CD4-positive, alpha-beta T cell (primary cell): ENCODE data around the gene IFITM5. TPM values are rescaled to one million over a fixed set of nuclear protein-coding genes. Genes with fewer than 3 reads are reported as not detected.
"Not testable (repeated sequence)": the region's sequence is repeated elsewhere in the genome, so short reads cannot be mapped to it uniquely, and the experiment has no call there.

Source experiments
- ATAC-seq: fragments of 200-7000 bp; cut with Tn5 transposase; one replicate; pipeline ENCODE4 v1.10.0; 2022; ENCODE audit warnings: mild to moderate bottlenecking; ENCODE audit not compliant: poor library complexity
- CTCF ChIA-PET: fragments of 350-600 bp; sonication (Branson Sonifier 250); formaldehyde crosslinking; loops from one replicate; lab custom pipeline; 2021; ENCODE audit warnings: antibody characterized with exemption, inconsistent platforms; lab: Charles Lee
- POLR2A ChIA-PET: fragments of 350-600 bp; sonication (Branson Sonifier 250); formaldehyde crosslinking; loops from one replicate; lab custom pipeline; 2021; ENCODE audit warnings: antibody characterized with exemption, inconsistent platforms; lab: Charles Lee
- DNase-seq, 14 experiments: peaks; one replicate each; pipeline ENCODE4 v3.0.0-alpha.2; 2013 to 2020; ENCODE audit warnings: mixed read lengths in 2 of 14
- H3K27ac ChIP-seq, 2 donors: one replicate each; pipeline versions ENCODE4 v1.5.1 to v1.7.0; 2013; ENCODE audit warnings: low read length in 2 of 2, low read depth in 1 of 2, mild to moderate bottlenecking in 1 of 2
- H3K27me3 ChIP-seq, 2 experiments: 1 replicate in 1 of 2; 2 replicates in 1 of 2; pipeline versions ENCODE4 v1.6.1 to v1.7.0; 2013; ENCODE audit warnings: low read length in 2 of 2, control low read depth in 1 of 2, mild to moderate bottlenecking in 1 of 2, moderate library complexity in 1 of 2; ENCODE audit not compliant: insufficient read depth in 2 of 2, control insufficient read depth in 1 of 2
- H3K36me3 ChIP-seq: one replicate; pipeline ENCODE4 v1.6.1; 2013; ENCODE audit warnings: low read length, control low read depth; ENCODE audit not compliant: insufficient read depth
- H3K4me1 ChIP-seq: one replicate; pipeline ENCODE4 v1.6.1; 2013; ENCODE audit warnings: low read length, control low read depth; ENCODE audit not compliant: insufficient read depth
- H3K4me3 ChIP-seq: one replicate; pipeline ENCODE4 v1.5.1; 2013; ENCODE audit warnings: mild to moderate bottlenecking, low read length, moderate library complexity
- H3K9me3 ChIP-seq, 2 experiments: 1 replicate in 1 of 2; 2 replicates in 1 of 2; pipeline versions ENCODE4 v1.6.1 to v1.7.0; 2013; ENCODE audit warnings: low read length in 2 of 2, mild to moderate bottlenecking in 2 of 2, control low read depth in 1 of 2, moderate library complexity in 1 of 2; ENCODE audit not compliant: control insufficient read depth in 1 of 2, insufficient read depth in 1 of 2
- H3K27ac Mint-ChIP-seq: one replicate; pipeline ENCODE4 v1.8.0; 2020; ENCODE audit warnings: mixed read lengths
- H3K27me3 Mint-ChIP-seq: one replicate; pipeline ENCODE4 v1.8.0; 2021; ENCODE audit warnings: mixed read lengths
- H3K36me3 Mint-ChIP-seq: one replicate; pipeline ENCODE4 v1.8.0; 2021; ENCODE audit warnings: low read depth, mixed read lengths
- H3K4me1 Mint-ChIP-seq: one replicate; pipeline ENCODE4 v1.8.0; 2021; ENCODE audit warnings: low read depth, mixed read lengths
- H3K4me3 Mint-ChIP-seq: one replicate; pipeline ENCODE4 v1.8.0; 2020; ENCODE audit warnings: mild to moderate bottlenecking, mixed read lengths
- H3K9me3 Mint-ChIP-seq: one replicate; pipeline ENCODE4 v1.8.0; 2020; ENCODE audit warnings: mixed read lengths
- intact Hi-C, 2 experiments: fragments of 100-400 bp; cut with DNase I in 1 of 2; cut with micrococcal nuclease in 1 of 2; formaldehyde crosslinking; loops; one replicate each; pipeline versions ENCODE4 v1.15.1 to v1.9.0; 2023 to 2025; cut with DNase I, micrococcal nuclease
- total RNA-seq, 174 experiments: library from RNA in 2 of 174; stranded (reverse) in 2 of 174; gene quantifications; one replicate each; pipeline ENCODE4 v1.2.3 and lab custom pipeline; 2021 to 2026
- TF ChIP-seq, protein P1 (sequence below): fragments of 200-600 bp; IDR thresholded peaks from one replicate; pipeline ENCODE4 v1.8.0; 2022; ENCODE audit warnings: antibody characterized with exemption, mild to moderate bottlenecking

IFITM5 gene
- total RNA-seq, 2 experiments from 2014 or later, result not detected

DNA sequence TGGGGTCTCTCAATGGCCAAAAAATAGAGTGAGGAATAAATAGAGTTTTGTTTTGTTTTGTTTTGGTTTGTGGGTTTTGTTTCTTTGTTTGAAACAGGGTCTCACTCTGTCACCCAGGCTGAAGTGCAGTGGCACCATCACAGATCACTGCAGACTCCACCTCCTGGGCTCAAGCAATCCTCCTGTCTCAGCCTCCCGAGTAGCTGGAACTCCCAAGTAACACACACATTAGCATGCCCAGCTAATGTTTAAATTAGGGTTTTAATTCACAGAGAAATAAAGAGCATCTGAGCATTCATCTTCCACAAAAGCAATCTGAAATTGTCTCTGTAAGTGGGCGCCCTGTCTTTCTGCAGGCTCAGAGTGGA is 30.5 kb upstream of the IFITM5 start:
- Mint-ChIP-seq H3K4me3 (no peak overlapping the region), H3K9me3 (no peaks in the 10 kb centered on the region), H3K36me3 (no peaks in the 10 kb centered on the region), H3K27ac (peak overlapping the region; percentile 32), H3K4me1 (peaks cover 68% of the 10 kb centered on the region), H3K27me3 (no peaks in the 10 kb centered on the region)
- TF ChIP-seq, protein P1, sequence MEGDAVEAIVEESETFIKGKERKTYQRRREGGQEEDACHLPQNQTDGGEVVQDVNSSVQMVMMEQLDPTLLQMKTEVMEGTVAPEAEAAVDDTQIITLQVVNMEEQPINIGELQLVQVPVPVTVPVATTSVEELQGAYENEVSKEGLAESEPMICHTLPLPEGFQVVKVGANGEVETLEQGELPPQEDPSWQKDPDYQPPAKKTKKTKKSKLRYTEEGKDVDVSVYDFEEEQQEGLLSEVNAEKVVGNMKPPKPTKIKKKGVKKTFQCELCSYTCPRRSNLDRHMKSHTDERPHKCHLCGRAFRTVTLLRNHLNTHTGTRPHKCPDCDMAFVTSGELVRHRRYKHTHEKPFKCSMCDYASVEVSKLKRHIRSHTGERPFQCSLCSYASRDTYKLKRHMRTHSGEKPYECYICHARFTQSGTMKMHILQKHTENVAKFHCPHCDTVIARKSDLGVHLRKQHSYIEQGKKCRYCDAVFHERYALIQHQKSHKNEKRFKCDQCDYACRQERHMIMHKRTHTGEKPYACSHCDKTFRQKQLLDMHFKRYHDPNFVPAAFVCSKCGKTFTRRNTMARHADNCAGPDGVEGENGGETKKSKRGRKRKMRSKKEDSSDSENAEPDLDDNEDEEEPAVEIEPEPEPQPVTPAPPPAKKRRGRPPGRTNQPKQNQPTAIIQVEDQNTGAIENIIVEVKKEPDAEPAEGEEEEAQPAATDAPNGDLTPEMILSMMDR, result no peak
- ChIA-PET POLR2A (interaction anchor here (0.8 to 3.6 kb wide), 5 partner anchors 13 to 77 kb away, joined by 3 to 17 read pairs (median 14); no protein-coding TSS in a partner anchor), CTCF (interaction anchor here (1.5 kb wide), 1 partner anchor 25 kb away, joined by 6 read pairs; no protein-coding TSS in a partner anchor)
- ATAC-seq (no peak), DNase-seq (no peak)
- no peaks in the 10 kb centered on the region for H3K36me3 ChIP-seq
- peaks cover 66% of the 10 kb centered on the region for H3K4me1 ChIP-seq
- no peaks in the 10 kb centered on the region for H3K9me3 ChIP-seq
- intact Hi-C loops, result no loop called here
- H3K4me3 ChIP-seq, result no peak overlapping the region
- no peak overlapping the region for H3K27ac ChIP-seq
- H3K27me3 ChIP-seq, result no peaks in the 10 kb centered on the region

DNA sequence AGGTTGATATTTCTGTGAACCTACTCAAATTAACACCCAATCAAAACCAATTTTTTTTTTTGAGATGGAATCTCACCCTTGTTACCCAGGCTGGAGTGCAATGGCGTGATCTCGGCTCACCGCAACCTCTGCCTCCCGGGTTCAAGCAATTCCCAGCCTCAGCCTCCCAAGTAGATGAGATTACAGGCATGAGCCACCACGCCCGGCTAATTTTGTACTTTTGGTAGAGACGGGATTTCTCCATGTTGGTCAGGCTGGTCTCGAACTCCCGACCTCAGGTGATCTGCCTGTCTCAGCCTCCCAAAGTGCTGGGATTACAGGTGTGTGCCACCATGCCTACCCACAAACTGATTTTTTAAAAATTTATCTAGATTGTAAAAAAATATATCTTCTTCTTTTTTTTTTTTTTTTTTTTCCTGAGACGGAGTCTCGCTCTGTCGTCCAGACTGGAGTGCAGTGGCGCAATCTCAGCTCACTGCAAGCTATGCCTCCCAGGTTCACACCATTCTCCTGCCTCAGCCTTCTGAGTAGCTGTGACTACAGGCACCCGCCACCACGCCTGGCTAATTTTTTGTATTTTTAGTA is 29.3 kb upstream of the IFITM5 start:
- POLR2A ChIA-PET, result interaction anchor here (2.8 to 3.2 kb wide), 2 partner anchors 16 to 27 kb away, joined by 14 to 15 read pairs; no protein-coding TSS in a partner anchor
- peaks cover 76% of the 10 kb centered on the region for H3K4me1 Mint-ChIP-seq
- H3K27me3 Mint-ChIP-seq, intact Hi-C loops, H3K9me3 Mint-ChIP-seq, ATAC-seq, DNase-seq, H3K27ac ChIP-seq, H3K9me3 ChIP-seq, H3K27me3 ChIP-seq, H3K36me3 ChIP-seq, H3K4me3 ChIP-seq, H3K4me3 Mint-ChIP-seq, H3K36me3 Mint-ChIP-seq: not testable (repeated sequence)
- CTCF ChIA-PET, result interaction anchor here (0.7 to 0.8 kb wide), 2 partner anchors 83 to 96 kb away, joined by 3 to 4 read pairs; no protein-coding TSS in a partner anchor
- peak overlapping the region; percentile 32 for H3K27ac Mint-ChIP-seq
- peaks cover 77% of the 10 kb centered on the region for H3K4me1 ChIP-seq

DNA sequence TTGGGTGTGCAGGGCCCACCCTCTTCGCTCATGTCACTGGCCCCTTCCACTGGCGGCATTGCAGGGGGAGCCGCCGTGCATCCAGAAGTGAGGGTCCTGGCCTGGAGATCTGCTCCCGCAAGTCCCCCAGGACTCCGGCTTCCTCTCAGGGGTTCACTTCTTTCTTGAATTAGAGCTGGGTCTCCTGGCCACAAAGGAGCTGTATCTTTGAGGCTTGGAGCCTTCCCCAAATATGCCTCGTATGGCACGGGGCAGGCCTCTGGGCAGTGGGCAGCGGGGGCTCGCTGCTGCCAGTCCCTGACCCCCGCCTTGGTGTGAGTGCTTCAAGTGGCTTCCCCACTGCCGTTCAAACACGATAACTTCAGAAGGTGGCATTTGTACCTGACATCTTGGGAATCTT is 28.7 kb upstream of the IFITM5 start:
- POLR2A ChIA-PET, result interaction anchor here (1.3 to 3.2 kb wide), 4 partner anchors 10 to 27 kb away, joined by 8 to 15 read pairs (median 12); no protein-coding TSS in a partner anchor
- intact Hi-C loops, result no loop called here

More for the DNA sequence above, 28.7 kb upstream of the IFITM5 start:
- Histone ChIP-seq H3K4me1 (peaks cover 78% of the 10 kb centered on the region), H3K36me3 (no peaks in the 10 kb centered on the region), H3K27me3 (no peaks in the 10 kb centered on the region), H3K4me3 (no peak overlapping the region), H3K27ac (peak overlapping the region in 1 of 2 donors; percentile 89), H3K9me3 (no peaks in the 10 kb centered on the region)
- Mint-ChIP-seq H3K9me3 (no peaks in the 10 kb centered on the region), H3K4me3 (no peak overlapping the region), H3K36me3 (no peaks in the 10 kb centered on the region), H3K27ac (no peak overlapping the region), H3K4me1 (peaks cover 70% of the 10 kb centered on the region), H3K27me3 (no peaks in the 10 kb centered on the region)
- no peak for ATAC-seq
- DNase-seq, result no peak
- CTCF ChIA-PET, result no interaction called here
- TF ChIP-seq, protein P1, result no peak
